ENCODE data around the gene PTPRN2.

The PTPRN2 gene

GRCh38 chr7:158445421-158446175 is 142.0 kb downstream of the PTPRN2 start:
- H3K27ac Mint-ChIP-seq, result no peak overlapping the region

GRCh38 chr7:158444501-158445420 is 142.9 kb downstream of the PTPRN2 start:
- Mint-ChIP-seq H3K27ac (peak overlapping the region; percentile 85), H3K9me3 (peaks cover 12% of the 10 kb centered on the region), H3K27me3 (ENCODE audit: low read depth, poor library complexity) (peaks cover 11% of the 10 kb centered on the region), H3K36me3 (ENCODE audit: low read depth) (no peaks in the 10 kb centered on the region), H3K4me1 (no peaks in the 10 kb centered on the region), H3K4me3 (no peak overlapping the region)
- no peak for DNase-seq
- no peak for TF ChIP-seq CTCF (IDR thresholded peaks at IDR 0.05)

More at GRCh38 chr7:158445421-158446175, 142.0 kb downstream of the PTPRN2 start:
- Mint-ChIP-seq H3K36me3 (ENCODE audit: low read depth) (no peaks in the 10 kb centered on the region), H3K9me3 (peaks cover 8% of the 10 kb centered on the region), H3K4me1 (no peaks in the 10 kb centered on the region), H3K27me3 (ENCODE audit: low read depth, poor library complexity) (peaks cover 15% of the 10 kb centered on the region), H3K4me3 (no peak overlapping the region)
- TF ChIP-seq CTCF (IDR thresholded peaks at IDR 0.05), result no peak
- no peak for DNase-seq

- Mint-ChIP-seq H3K4me3 (no peak overlapping the region), H3K27ac (peak overlapping the region; percentile 85), H3K36me3 (ENCODE audit: low read depth) (no peaks in the 10 kb centered on the region), H3K27me3 (ENCODE audit: low read depth, poor library complexity) (peaks cover 11% of the 10 kb centered on the region), H3K4me1 (peaks cover 1% of the 10 kb centered on the region), H3K9me3 (peaks cover 12% of the 10 kb centered on the region)
- DNase-seq, result no peak
- TF ChIP-seq CTCF (IDR thresholded peaks at IDR 0.05), result no peak
Measured at GRCh38 chr7:158443688-158444483, 143.7 kb downstream of the PTPRN2 start.

GRCh38 chr7:158443014-158443687 is 144.5 kb downstream of the PTPRN2 start:
- peaks cover 7% of the 10 kb centered on the region for H3K4me1 Mint-ChIP-seq
- no peak overlapping the region for H3K27ac Mint-ChIP-seq
- H3K27me3 Mint-ChIP-seq (ENCODE audit: low read depth, poor library complexity), result peaks cover 11% of the 10 kb centered on the region
- DNase-seq, result no peak
- no peaks in the 10 kb centered on the region for H3K36me3 Mint-ChIP-seq (ENCODE audit: low read depth)
- TF ChIP-seq CTCF (IDR thresholded peaks at IDR 0.05), result no peak
- no peak overlapping the region for H3K4me3 Mint-ChIP-seq
- peaks cover 12% of the 10 kb centered on the region for H3K9me3 Mint-ChIP-seq

- Mint-ChIP-seq H3K4me1 (peaks cover 7% of the 10 kb centered on the region), H3K27ac (no peak overlapping the region), H3K27me3 (ENCODE audit: low read depth, poor library complexity) (peaks cover 14% of the 10 kb centered on the region), H3K9me3 (peaks cover 12% of the 10 kb centered on the region), H3K36me3 (ENCODE audit: low read depth) (no peaks in the 10 kb centered on the region), H3K4me3 (no peak overlapping the region)
- DNase-seq, result no peak
- peak; percentile 20 for TF ChIP-seq CTCF (IDR thresholded peaks at IDR 0.05)
Measured at GRCh38 chr7:158442260-158442659, 145.4 kb downstream of the PTPRN2 start.

All from nephron progenitor cell (in vitro differentiated cells).